Endothelial cell of umbilical vein (primary cell): Measurements from ENCODE around the gene ZBTB44.
"Not testable (repeated sequence)": the region's sequence is repeated elsewhere in the genome, so short reads cannot be mapped to it uniquely, and the experiment has no call there.

Experiments
- EZH2 ChIP-seq: IDR thresholded peaks from 2 replicates; pipeline ENCODE4 v1.6.1; 2012; ENCODE audit warnings: borderline replicate concordance, low read depth, mild to moderate bottlenecking, moderate library complexity, low read length, inconsistent platforms; ENCODE audit not compliant: severe bottlenecking
- FOS ChIP-seq: IDR thresholded peaks from 2 replicates; pipeline ENCODE4 v1.6.1; 2011; ENCODE audit warnings: mild to moderate bottlenecking, low read length, moderate library complexity, borderline replicate concordance; ENCODE audit not compliant: insufficient read depth
- GATA2 ChIP-seq: IDR thresholded peaks from 2 replicates; pipeline ENCODE4 v1.7.0; 2011; ENCODE audit warnings: low read depth, mild to moderate bottlenecking, moderate library complexity, mixed read lengths, low read length; ENCODE audit not compliant: insufficient read length, insufficient read depth
- JUN ChIP-seq: IDR thresholded peaks from 2 replicates; pipeline ENCODE4 v1.6.1; 2011; ENCODE audit warnings: borderline replicate concordance, low read depth; ENCODE audit not compliant: insufficient read length, insufficient read depth
- MYC ChIP-seq: IDR thresholded peaks from one replicate; pipeline ENCODE4 v1.6.1; 2011; ENCODE audit warnings: mild to moderate bottlenecking, low read depth, low read length
- POLR2A ChIP-seq: IDR thresholded peaks from 2 replicates; pipeline ENCODE4 v1.6.1; 2012; ENCODE audit warnings: low read depth, mild to moderate bottlenecking, control low read depth, low read length
- POLR2AphosphoS5 ChIP-seq: IDR thresholded peaks from 2 replicates; pipeline ENCODE4 v1.6.1; 2012; ENCODE audit warnings: low read depth, mild to moderate bottlenecking, control low read depth, low read length, moderate library complexity; ENCODE audit not compliant: insufficient read depth
- TF ChIP-seq, protein P1 (sequence below), 2 donors: IDR thresholded peaks; 1 replicate in 1 of 2; 2 replicates in 1 of 2; pipeline ENCODE4 v1.5.1; 2011; ENCODE audit warnings: low read length in 2 of 2, mild to moderate bottlenecking in 2 of 2, moderate library complexity in 2 of 2, control low read depth in 1 of 2, inconsistent platforms in 1 of 2, low read depth in 1 of 2; ENCODE audit not compliant: insufficient read depth in 1 of 2; ENCODE audit errors: extremely low read depth in 1 of 2
- TF ChIP-seq, protein P2 (sequence below): IDR thresholded peaks from 2 replicates; pipeline ENCODE4 v1.6.1; 2011; ENCODE audit not compliant: insufficient read depth, insufficient read length

DNA sequence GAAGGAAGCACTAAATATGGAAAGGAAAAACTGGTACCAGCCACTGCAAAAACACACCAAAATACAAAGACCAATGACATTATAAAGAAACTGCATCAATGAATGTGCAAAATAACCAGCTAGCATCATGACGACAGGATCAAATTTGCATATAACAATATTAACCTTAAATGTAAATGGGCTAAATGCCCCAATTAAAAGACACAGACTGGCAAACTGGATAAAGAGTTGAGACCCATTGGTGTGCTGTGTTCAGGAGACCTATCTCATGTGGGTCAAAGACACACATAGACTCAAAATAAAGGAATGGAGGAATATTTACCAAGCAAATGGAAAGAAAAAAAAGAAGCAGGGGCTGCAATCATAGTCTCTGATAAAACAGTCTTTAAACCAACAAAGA is 63.0 kb downstream of the ZBTB44 start:
- TF ChIP-seq, protein P1, sequence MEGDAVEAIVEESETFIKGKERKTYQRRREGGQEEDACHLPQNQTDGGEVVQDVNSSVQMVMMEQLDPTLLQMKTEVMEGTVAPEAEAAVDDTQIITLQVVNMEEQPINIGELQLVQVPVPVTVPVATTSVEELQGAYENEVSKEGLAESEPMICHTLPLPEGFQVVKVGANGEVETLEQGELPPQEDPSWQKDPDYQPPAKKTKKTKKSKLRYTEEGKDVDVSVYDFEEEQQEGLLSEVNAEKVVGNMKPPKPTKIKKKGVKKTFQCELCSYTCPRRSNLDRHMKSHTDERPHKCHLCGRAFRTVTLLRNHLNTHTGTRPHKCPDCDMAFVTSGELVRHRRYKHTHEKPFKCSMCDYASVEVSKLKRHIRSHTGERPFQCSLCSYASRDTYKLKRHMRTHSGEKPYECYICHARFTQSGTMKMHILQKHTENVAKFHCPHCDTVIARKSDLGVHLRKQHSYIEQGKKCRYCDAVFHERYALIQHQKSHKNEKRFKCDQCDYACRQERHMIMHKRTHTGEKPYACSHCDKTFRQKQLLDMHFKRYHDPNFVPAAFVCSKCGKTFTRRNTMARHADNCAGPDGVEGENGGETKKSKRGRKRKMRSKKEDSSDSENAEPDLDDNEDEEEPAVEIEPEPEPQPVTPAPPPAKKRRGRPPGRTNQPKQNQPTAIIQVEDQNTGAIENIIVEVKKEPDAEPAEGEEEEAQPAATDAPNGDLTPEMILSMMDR (IDR thresholded peaks at IDR 0.05; ENCODE audit: extremely low read depth in 1 of 2, insufficient read depth in 1 of 2, low read depth in 1 of 2, low read length in 2 of 2), result not testable (repeated sequence)
- not testable (repeated sequence) for TF ChIP-seq EZH2, JUN, POLR2A, POLR2AphosphoS5, MYC, FOS, GATA2
- TF ChIP-seq, protein P2, sequence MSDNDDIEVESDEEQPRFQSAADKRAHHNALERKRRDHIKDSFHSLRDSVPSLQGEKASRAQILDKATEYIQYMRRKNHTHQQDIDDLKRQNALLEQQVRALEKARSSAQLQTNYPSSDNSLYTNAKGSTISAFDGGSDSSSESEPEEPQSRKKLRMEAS, result not testable (repeated sequence)
